Epithelial cell of esophagus (primary cell): ENCODE data around the gene GALP.
"Not testable (repeated sequence)": the region's sequence is repeated elsewhere in the genome, so short reads cannot be mapped to it uniquely, and the experiment has no call there.

ENCODE experiments used
- DNase-seq: peaks from one replicate; pipeline ENCODE4 v3.0.0; 2010; ENCODE audit warnings: low read depth
- H3K4me3 ChIP-seq: 2 replicates; pipeline ENCODE4 v1.5.1; 2011; ENCODE audit warnings: mild to moderate bottlenecking, low read length, control low read depth
- CTCF ChIP-seq: IDR thresholded peaks from 2 replicates; pipeline ENCODE4 v1.5.1; 2011; ENCODE audit warnings: low read depth, mild to moderate bottlenecking, low read length, control low read depth, inconsistent platforms; ENCODE audit not compliant: insufficient read depth; ENCODE audit errors: missing control alignments

Gene GALP

GRCh38 chr19:56163097-56163496, 12.7 kb upstream of the GALP start:
- no peak for DNase-seq
- no peak for TF ChIP-seq CTCF
- no peak overlapping the region for H3K4me3 ChIP-seq

GRCh38 chr19:56167064-56167578, 8.7 kb upstream of the GALP start:
- no peak overlapping the region for H3K4me3 ChIP-seq
- TF ChIP-seq CTCF: no peak
- DNase-seq: peak; percentile 38

GRCh38 chr19:56170261-56170660, 5.5 kb upstream of the GALP start:
- no peak overlapping the region for H3K4me3 ChIP-seq
- TF ChIP-seq CTCF: no peak
- peak; percentile 98 for DNase-seq

- no peak overlapping the region for H3K4me3 ChIP-seq
- DNase-seq: no peak
- TF ChIP-seq CTCF: no peak
Measured at GRCh38 chr19:56174086-56174485, 1.7 kb upstream of the GALP start.

- DNase-seq: no peak
- no peak for TF ChIP-seq CTCF
Measured at GRCh38 chr19:56174550-56174949, 1.3 kb upstream of the GALP start.

GRCh38 chr19:56176310-56176709, 502 bp downstream of the GALP start:
- DNase-seq, H3K4me3 ChIP-seq: not testable (repeated sequence)

More at GRCh38 chr19:56174550-56174949, 1.3 kb upstream of the GALP start:
- H3K4me3 ChIP-seq: no peak overlapping the region

GRCh38 chr19:56176881-56177280, 1.1 kb downstream of the GALP start:
- no peak overlapping the region for H3K4me3 ChIP-seq
- TF ChIP-seq CTCF: no peak
- no peak for DNase-seq

GRCh38 chr19:56177564-56178243, 1.9 kb downstream of the GALP start:
- no peak overlapping the region for H3K4me3 ChIP-seq
- DNase-seq: no peak
- no peak for TF ChIP-seq CTCF
